ENCODE results near the gene ATOSB. TPM values are rescaled to one million over a fixed set of nuclear protein-coding genes. Genes with fewer than 3 reads are reported as not detected.

The ATOSB gene
- total and polyA plus RNA-seq, 4 donors, result 9.5 to 32.0 (median 23.0) TPM

- ATAC-seq (ENCODE audit: insufficient read depth, low FRiP score) (no peak), DNase-seq (peak; percentile 28 to 53 (median 45))
- Histone ChIP-seq H3K9ac (ENCODE audit: insufficient read depth in 1 of 2, low read length in 2 of 2) (peak overlapping the region in 1 of 2 donors; percentile 85), H3K36me3 (ENCODE audit: control insufficient read depth in 4 of 4, insufficient read depth in 4 of 4, low read length in 4 of 4) (no peaks in the 10 kb centered on the region), H3K9me3 (ENCODE audit: control insufficient read depth in 4 of 4, insufficient read depth in 3 of 4, low read length in 3 of 4) (no peaks in the 10 kb centered on the region), H3K4me1 (ENCODE audit: control insufficient read depth in 5 of 5, insufficient read depth in 5 of 5, low read length in 5 of 5) (peaks cover 14 to 46% (median 29%) of the 10 kb centered on the region in 5 donors), H3K27ac (ENCODE audit: low read depth in 1 of 2, low read length in 1 of 2) (peak overlapping the region; percentile 90 to 92), H3K4me3 (peak overlapping the region; percentile 57), H3K27me3 (ENCODE audit: control insufficient read depth in 3 of 3, insufficient read depth in 3 of 3, low read length in 2 of 3) (no peaks in the 10 kb centered on the region)
- TF ChIP-seq, protein P1, sequence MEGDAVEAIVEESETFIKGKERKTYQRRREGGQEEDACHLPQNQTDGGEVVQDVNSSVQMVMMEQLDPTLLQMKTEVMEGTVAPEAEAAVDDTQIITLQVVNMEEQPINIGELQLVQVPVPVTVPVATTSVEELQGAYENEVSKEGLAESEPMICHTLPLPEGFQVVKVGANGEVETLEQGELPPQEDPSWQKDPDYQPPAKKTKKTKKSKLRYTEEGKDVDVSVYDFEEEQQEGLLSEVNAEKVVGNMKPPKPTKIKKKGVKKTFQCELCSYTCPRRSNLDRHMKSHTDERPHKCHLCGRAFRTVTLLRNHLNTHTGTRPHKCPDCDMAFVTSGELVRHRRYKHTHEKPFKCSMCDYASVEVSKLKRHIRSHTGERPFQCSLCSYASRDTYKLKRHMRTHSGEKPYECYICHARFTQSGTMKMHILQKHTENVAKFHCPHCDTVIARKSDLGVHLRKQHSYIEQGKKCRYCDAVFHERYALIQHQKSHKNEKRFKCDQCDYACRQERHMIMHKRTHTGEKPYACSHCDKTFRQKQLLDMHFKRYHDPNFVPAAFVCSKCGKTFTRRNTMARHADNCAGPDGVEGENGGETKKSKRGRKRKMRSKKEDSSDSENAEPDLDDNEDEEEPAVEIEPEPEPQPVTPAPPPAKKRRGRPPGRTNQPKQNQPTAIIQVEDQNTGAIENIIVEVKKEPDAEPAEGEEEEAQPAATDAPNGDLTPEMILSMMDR (IDR thresholded peaks at IDR 0.05; ENCODE audit: control extremely low read depth, extremely low read depth), result no peak
- 7 to 10% methylated on average over 12 of the region's 12 CpGs for WGBS, 2 donors
Measured at GRCh38 chr9:35114840-35115628, 628 bp downstream of the ATOSB start.

- Histone ChIP-seq H3K9ac (ENCODE audit: insufficient read depth in 1 of 2, low read length in 2 of 2) (peak overlapping the region in 1 of 2 donors; percentile 85), H3K27me3 (ENCODE audit: control insufficient read depth in 3 of 3, insufficient read depth in 3 of 3, low read length in 2 of 3) (no peaks in the 10 kb centered on the region), H3K4me3 (peak overlapping the region; percentile 57), H3K36me3 (ENCODE audit: control insufficient read depth in 4 of 4, insufficient read depth in 4 of 4, low read length in 4 of 4) (no peaks in the 10 kb centered on the region), H3K27ac (ENCODE audit: low read depth in 1 of 2, low read length in 1 of 2) (peak overlapping the region; percentile 90 to 92), H3K9me3 (ENCODE audit: control insufficient read depth in 4 of 4, insufficient read depth in 3 of 4, low read length in 3 of 4) (no peaks in the 10 kb centered on the region), H3K4me1 (ENCODE audit: control insufficient read depth in 5 of 5, insufficient read depth in 5 of 5, low read length in 5 of 5) (peaks cover 14 to 48% (median 32%) of the 10 kb centered on the region in 5 donors)
- peak; percentile 90 to 94 (median 93) for DNase-seq
- TF ChIP-seq, protein P1 (IDR thresholded peaks at IDR 0.05; ENCODE audit: control extremely low read depth, extremely low read depth), result no peak
- 2 to 4% methylated on average over 5 of the region's 5 CpGs for WGBS, 2 donors
- ATAC-seq (ENCODE audit: insufficient read depth, low FRiP score), result peak; percentile 2
Measured at GRCh38 chr9:35114113-35114839, 1.4 kb downstream of the ATOSB start.

DNA sequence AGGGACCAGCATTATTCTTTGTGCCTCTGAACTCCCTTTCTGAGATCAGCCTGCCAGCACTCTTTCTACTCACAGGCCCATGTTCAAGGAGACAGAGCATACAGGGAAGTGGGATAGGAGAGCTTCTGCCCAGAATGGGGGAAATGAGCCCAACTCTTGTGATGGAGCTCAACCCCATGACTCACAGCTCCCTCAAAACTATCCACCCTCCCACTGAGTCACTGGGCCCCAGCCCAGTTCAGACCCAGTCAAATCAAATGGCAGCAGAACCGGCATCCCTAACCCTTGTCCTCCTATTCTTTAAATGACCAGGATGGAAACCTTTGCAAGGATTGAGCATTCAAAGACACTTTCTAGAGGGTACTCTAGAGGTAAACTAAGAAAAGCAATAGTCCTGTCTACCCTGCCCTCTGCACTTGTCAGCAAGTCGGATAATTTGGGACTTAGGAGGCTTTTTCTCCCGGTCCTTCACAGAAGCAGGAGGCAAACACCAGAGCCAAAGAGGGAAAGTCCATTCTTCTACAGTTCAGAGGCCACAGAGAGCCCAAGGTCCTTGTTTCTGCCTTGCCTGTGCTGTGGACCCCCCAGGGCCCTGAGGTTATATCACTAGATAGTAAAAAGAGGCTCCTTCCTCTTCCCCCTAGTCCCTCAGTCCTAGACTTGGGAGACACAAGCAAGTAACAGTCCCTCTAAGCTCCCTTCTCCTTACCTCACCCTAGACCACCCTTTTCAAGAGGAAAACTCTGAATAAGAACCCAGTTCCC, 3.2 kb downstream of the ATOSB start:
- ATAC-seq (ENCODE audit: insufficient read depth, low FRiP score) (no peak), DNase-seq (no peak)
- Histone ChIP-seq H3K36me3 (ENCODE audit: control insufficient read depth in 4 of 4, insufficient read depth in 4 of 4, low read length in 4 of 4) (peaks cover 0 to 9% (median 4%) of the 10 kb centered on the region in 4 donors), H3K9ac (ENCODE audit: insufficient read depth in 1 of 2, low read length in 2 of 2) (peak overlapping the region in 1 of 2 donors; percentile 67), H3K27ac (ENCODE audit: low read depth in 1 of 2, low read length in 1 of 2) (peak overlapping the region; percentile 62 to 90), H3K4me1 (ENCODE audit: control insufficient read depth in 5 of 5, insufficient read depth in 5 of 5, low read length in 5 of 5) (peaks cover 14 to 48% (median 32%) of the 10 kb centered on the region in 5 donors), H3K4me3 (no peak overlapping the region), H3K9me3 (ENCODE audit: control insufficient read depth in 4 of 4, insufficient read depth in 3 of 4, low read length in 3 of 4) (no peaks in the 10 kb centered on the region), H3K27me3 (ENCODE audit: control insufficient read depth in 3 of 3, insufficient read depth in 3 of 3, low read length in 2 of 3) (no peaks in the 10 kb centered on the region)
- TF ChIP-seq, protein P1 (IDR thresholded peaks at IDR 0.05; ENCODE audit: control extremely low read depth, extremely low read depth), result no peak
- WGBS, 2 donors, result 81 to 87% methylated on average over 3 of the region's 3 CpGs

Data from lung (tissue), 12 donors.